Right kidney (tissue), 1 donor: ENCODE results near the gene SHROOM3.

Experiments
- DNase-seq: peaks from one replicate; pipeline ENCODE4 v3.0.0-alpha.2; 2016

Gene SHROOM3

GRCh38 chr4:76781698-76782595, 346.9 kb downstream of the SHROOM3 start:
- DNase-seq: no peak

GRCh38 chr4:76782837-76783236, 347.8 kb downstream of the SHROOM3 start:
- no peak for DNase-seq

- no peak for DNase-seq
Observed at GRCh38 chr4:76783836-76784235, 348.8 kb downstream of the SHROOM3 start.

GRCh38 chr4:76784237-76784636, 349.2 kb downstream of the SHROOM3 start:
- no peak for DNase-seq

- DNase-seq: no peak
Observed at GRCh38 chr4:76787898-76788297, 352.9 kb downstream of the SHROOM3 start.

GRCh38 chr4:76790377-76790776, 355.3 kb downstream of the SHROOM3 start:
- no peak for DNase-seq

- no peak for DNase-seq
Observed at GRCh38 chr4:76791479-76791878, 356.4 kb downstream of the SHROOM3 start.

GRCh38 chr4:76792418-76792817, 357.4 kb downstream of the SHROOM3 start:
- DNase-seq: no peak

- DNase-seq: no peak
Observed at GRCh38 chr4:76795243-76795642, 360.2 kb downstream of the SHROOM3 start.

- no peak for DNase-seq
Observed at GRCh38 chr4:76799140-76799539, 364.1 kb downstream of the SHROOM3 start.

- DNase-seq: no peak
Observed at GRCh38 chr4:76799718-76800117, 364.7 kb downstream of the SHROOM3 start.

- no peak for DNase-seq
Observed at GRCh38 chr4:76800902-76801301, 365.9 kb downstream of the SHROOM3 start.

- DNase-seq: peak; percentile 39
Observed at GRCh38 chr4:76801621-76802235, 366.7 kb downstream of the SHROOM3 start.

GRCh38 chr4:76802236-76803021, 367.4 kb downstream of the SHROOM3 start:
- peak; percentile 77 for DNase-seq

GRCh38 chr4:76803522-76803921, 368.5 kb downstream of the SHROOM3 start:
- no peak for DNase-seq

GRCh38 chr4:76804096-76804495, 369.1 kb downstream of the SHROOM3 start:
- no peak for DNase-seq

GRCh38 chr4:76806346-76806745, 371.3 kb downstream of the SHROOM3 start:
- no peak for DNase-seq

- no peak for DNase-seq
Observed at GRCh38 chr4:76806757-76807156, 371.7 kb downstream of the SHROOM3 start.

- no peak for DNase-seq
Observed at GRCh38 chr4:76809594-76810305, 374.7 kb downstream of the SHROOM3 start.

- peak; percentile 63 for DNase-seq
Observed at GRCh38 chr4:76811604-76812412, 376.8 kb downstream of the SHROOM3 start.

GRCh38 chr4:76813070-76813469, 378.0 kb downstream of the SHROOM3 start:
- no peak for DNase-seq
